Measurements from ENCODE around the gene D2HGDH. TPM values are rescaled to one million over a fixed set of nuclear protein-coding genes. Genes with fewer than 3 reads are reported as not detected.
"Not testable (repeated sequence)": the region's sequence is repeated elsewhere in the genome, so short reads cannot be mapped to it uniquely, and the experiment has no call there.

The D2HGDH gene
- total and polyA plus RNA-seq, 8 donors, result 32.8 to 53.3 (median 39.7) TPM

GRCh38 chr2:241755777-241756176, 21.3 kb downstream of the D2HGDH start:
- intact Hi-C loops (cut with DNase I), result no loop called here
- TF ChIP-seq CTCF (IDR thresholded peaks at IDR 0.05), result no peak
- Histone ChIP-seq H3K27me3 (no peaks in the 10 kb centered on the region), H3K4me3 (no peak overlapping the region), H3K4me1 (no peaks in the 10 kb centered on the region), H3K36me3 (peaks cover 0 to 83% of the 10 kb centered on the region in 2 donors), H3K9me3 (no peaks in the 10 kb centered on the region), H3K27ac (no peak overlapping the region)
- DNase-seq (peak in 1 of 4 donors; percentile 76), ATAC-seq (no peak)

GRCh38 chr2:241759067-241759807, 24.8 kb downstream of the D2HGDH start:
- H3K4me1 ChIP-seq, result no peaks in the 10 kb centered on the region
- no peak overlapping the region for H3K27ac ChIP-seq
- H3K4me3 ChIP-seq, result no peak overlapping the region
- DNase-seq, result peak in 1 of 4 donors; percentile 4
- H3K36me3 ChIP-seq, result peaks cover 0 to 57% of the 10 kb centered on the region in 2 donors
- no peak for TF ChIP-seq CTCF (IDR thresholded peaks at IDR 0.05)
- H3K9me3 ChIP-seq, result no peaks in the 10 kb centered on the region
- intact Hi-C loops (cut with DNase I), result no loop called here
- ATAC-seq, result no peak
- H3K27me3 ChIP-seq, result no peaks in the 10 kb centered on the region

GRCh38 chr2:241759893-241760292, 25.5 kb downstream of the D2HGDH start:
- ATAC-seq; H3K4me3 ChIP-seq; H3K27me3 ChIP-seq; intact Hi-C loops (cut with DNase I); H3K9me3 ChIP-seq; H3K27ac ChIP-seq; H3K4me1 ChIP-seq; DNase-seq: not testable (repeated sequence)
- peaks cover 0 to 51% of the 10 kb centered on the region in 2 donors for H3K36me3 ChIP-seq

GRCh38 chr2:241760301-241760771, 25.9 kb downstream of the D2HGDH start:
- Histone ChIP-seq H3K36me3 (peaks cover 0 to 47% of the 10 kb centered on the region in 2 donors), H3K9me3 (no peaks in the 10 kb centered on the region), H3K4me1 (no peaks in the 10 kb centered on the region), H3K27ac (no peak overlapping the region), H3K4me3 (no peak overlapping the region), H3K27me3 (no peaks in the 10 kb centered on the region)
- ATAC-seq (no peak), DNase-seq (peak in 1 of 4 donors; percentile 14)
- no peak for TF ChIP-seq CTCF (IDR thresholded peaks at IDR 0.05)
- intact Hi-C loops (cut with DNase I), result no loop called here

- H3K36me3 ChIP-seq, result peaks cover 0 to 28% of the 10 kb centered on the region in 2 donors
- H3K4me1 ChIP-seq, result no peaks in the 10 kb centered on the region
- TF ChIP-seq CTCF (IDR thresholded peaks at IDR 0.05), result no peak
- no peak overlapping the region for H3K4me3 ChIP-seq
- no peaks in the 10 kb centered on the region for H3K27me3 ChIP-seq
- ATAC-seq (no peak), DNase-seq (peak in 1 of 4 donors; percentile 10)
- intact Hi-C loops (cut with DNase I), result no loop called here
- H3K27ac ChIP-seq, result no peak overlapping the region
- no peaks in the 10 kb centered on the region for H3K9me3 ChIP-seq
These were observed 28.0 kb downstream of the D2HGDH start for GRCh38 chr2:241762321-241762932.
